Endothelial cell of umbilical vein (primary cell): ENCODE results near the gene NTNG1. TPM values are rescaled to one million over a fixed set of nuclear protein-coding genes. Genes with fewer than 3 reads are reported as not detected.

ENCODE experiments used
- BruUV-seq: library from RNA; stranded (reverse); fragments of 400-500 nt; replicated peaks from 2 replicates; lab custom pipeline; 2021; lab: Mats Ljungman, UMichigan
- CTCF ChIA-PET: fragments of 300-600, 350-600 bp; sonication (Branson Sonifier 250); formaldehyde crosslinking; loops from one replicate; lab custom pipeline; 2021; ENCODE audit warnings: antibody characterized with exemption, inconsistent platforms; lab: Charles Lee
- POLR2A ChIA-PET: fragments of 300-600, 350-600 bp; sonication (Branson Sonifier 250); formaldehyde crosslinking; loops from one replicate; lab custom pipeline; 2021; ENCODE audit warnings: antibody characterized with exemption, inconsistent platforms; lab: Charles Lee
- DNase-seq: peaks from one replicate; pipeline ENCODE4 v3.0.0-alpha.2; 2011; ENCODE audit warnings: low read depth, low spot score
- FAIRE-seq: peaks from 2 replicates; lab custom pipeline; 2011; peaks lifted over from hg19 to GRCh38; lab: Jason Lieb, UNC
- H2AFZ ChIP-seq: 2 replicates; pipeline ENCODE4 v1.6.0; 2012; ENCODE audit warnings: low read depth, low read length, control low read depth, inconsistent platforms
- H3K27ac ChIP-seq: 2 replicates; pipeline ENCODE4 v1.5.1; 2011; ENCODE audit warnings: low read depth, mild to moderate bottlenecking, control low read depth, low read length, moderate library complexity; ENCODE audit not compliant: insufficient read depth
- H3K27me3 ChIP-seq, 2 experiments: 2 replicates each; pipeline versions ENCODE4 v1.6.0 to v1.6.1; 2011; ENCODE audit warnings: low read length in 2 of 2, mixed read lengths in 1 of 2; ENCODE audit not compliant: control insufficient read depth in 2 of 2, insufficient read depth in 2 of 2
- H3K36me3 ChIP-seq, 2 experiments: 2 replicates in 1 of 2; 3 replicates in 1 of 2; pipeline ENCODE4 v1.5.1; 2011; ENCODE audit warnings: low read length in 2 of 2, mild to moderate bottlenecking in 1 of 2, moderate library complexity in 1 of 2; ENCODE audit not compliant: control insufficient read depth in 2 of 2, insufficient read depth in 2 of 2; ENCODE audit errors: extremely low read depth in 1 of 2
- H3K4me1 ChIP-seq: 3 replicates; pipeline ENCODE4 v1.5.1; 2011; ENCODE audit warnings: mild to moderate bottlenecking, low read length; ENCODE audit not compliant: control insufficient read depth, insufficient read depth; ENCODE audit errors: extremely low read depth
- H3K4me2 ChIP-seq: 2 replicates; pipeline ENCODE4 v1.6.1; 2011; ENCODE audit warnings: low read length, control low read depth, mixed read lengths; ENCODE audit not compliant: insufficient read depth
- H3K4me3 ChIP-seq, 3 experiments: fragments of 200-600 bp in 1 of 3; sonication (generic), shearing (Covaris generic) in 1 of 3; replicated peaks in 1 of 3; 2 replicates each; pipeline ENCODE4 v1.5.1; 2011 to 2016; ENCODE audit warnings: control low read depth in 3 of 3, low read length in 3 of 3, mild to moderate bottlenecking in 2 of 3, inconsistent platforms in 1 of 3, low read depth in 1 of 3, moderate library complexity in 1 of 3; ENCODE audit not compliant: insufficient read depth in 1 of 3
- H3K79me2 ChIP-seq: 2 replicates; pipeline ENCODE4 v1.6.0; 2012; ENCODE audit warnings: low read length, inconsistent platforms; ENCODE audit not compliant: control insufficient read depth, insufficient read depth
- H3K9ac ChIP-seq: replicated peaks from 2 replicates; pipeline ENCODE3; 2011; ENCODE audit warnings: low read length, control low read depth; ENCODE audit not compliant: insufficient read depth; ENCODE audit errors: extremely low read depth
- H3K9me1 ChIP-seq: replicated peaks from 3 replicates; pipeline ENCODE4 v1.6.0; 2011; ENCODE audit warnings: mild to moderate bottlenecking, low read length; ENCODE audit not compliant: control insufficient read depth, insufficient read depth; ENCODE audit errors: extremely low read depth
- H3K9me3 ChIP-seq: replicated peaks from 2 replicates; pipeline ENCODE4 v1.5.1; 2012; ENCODE audit warnings: low read length, inconsistent platforms; ENCODE audit not compliant: control insufficient read depth, insufficient read depth
- H4K20me1 ChIP-seq: replicated peaks from 2 replicates; pipeline ENCODE3; 2011; ENCODE audit warnings: mild to moderate bottlenecking, low read length; ENCODE audit not compliant: control insufficient read depth, insufficient read depth; ENCODE audit errors: extremely low read depth
- CTCF ChIP-seq, 2 donors: IDR thresholded peaks; 1 replicate in 1 of 2; 2 replicates in 1 of 2; pipeline ENCODE4 v1.5.1; 2011; ENCODE audit warnings: low read length in 2 of 2, mild to moderate bottlenecking in 2 of 2, moderate library complexity in 2 of 2, control low read depth in 1 of 2, inconsistent platforms in 1 of 2, low read depth in 1 of 2; ENCODE audit not compliant: insufficient read depth in 1 of 2; ENCODE audit errors: extremely low read depth in 1 of 2
- EZH2 ChIP-seq: IDR thresholded peaks from 2 replicates; pipeline ENCODE4 v1.6.1; 2012; ENCODE audit warnings: borderline replicate concordance, low read depth, mild to moderate bottlenecking, moderate library complexity, low read length, inconsistent platforms; ENCODE audit not compliant: severe bottlenecking
- FOS ChIP-seq: IDR thresholded peaks from 2 replicates; pipeline ENCODE4 v1.6.1; 2011; ENCODE audit warnings: mild to moderate bottlenecking, low read length, moderate library complexity, borderline replicate concordance; ENCODE audit not compliant: insufficient read depth
- GATA2 ChIP-seq: IDR thresholded peaks from 2 replicates; pipeline ENCODE4 v1.7.0; 2011; ENCODE audit warnings: low read depth, mild to moderate bottlenecking, moderate library complexity, mixed read lengths, low read length; ENCODE audit not compliant: insufficient read length, insufficient read depth
- JUN ChIP-seq: IDR thresholded peaks from 2 replicates; pipeline ENCODE4 v1.6.1; 2011; ENCODE audit warnings: borderline replicate concordance, low read depth; ENCODE audit not compliant: insufficient read length, insufficient read depth
- MAX ChIP-seq: IDR thresholded peaks from 2 replicates; pipeline ENCODE4 v1.6.1; 2011; ENCODE audit not compliant: insufficient read depth, insufficient read length
- MYC ChIP-seq: IDR thresholded peaks from one replicate; pipeline ENCODE4 v1.6.1; 2011; ENCODE audit warnings: mild to moderate bottlenecking, low read depth, low read length
- POLR2A ChIP-seq: IDR thresholded peaks from 2 replicates; pipeline ENCODE4 v1.6.1; 2012; ENCODE audit warnings: low read depth, mild to moderate bottlenecking, control low read depth, low read length
- POLR2AphosphoS5 ChIP-seq: IDR thresholded peaks from 2 replicates; pipeline ENCODE4 v1.6.1; 2012; ENCODE audit warnings: low read depth, mild to moderate bottlenecking, control low read depth, low read length, moderate library complexity; ENCODE audit not compliant: insufficient read depth
- dilution Hi-C: fragments of 300-500 bp; cut with MboI; formaldehyde crosslinking; loops from one replicate; pipeline ENCODE4 v1.15.0; 2019; ENCODE audit warnings: low sequenced_read_pairs; ENCODE audit not compliant: extremely low pct_ligation_motif_present
- intact Hi-C: fragments of 100-400 bp; cut with micrococcal nuclease; formaldehyde crosslinking; loops from one replicate; pipeline ENCODE4 v1.10.0; 2022
- polyA plus RNA-seq, 4 experiments: library from polyadenylated mRNA; depleted of rRNA in 3 of 4; stranded (reverse) in 3 of 4; unstranded in 1 of 4; fragments of >200 nt; gene quantifications; 2 replicates each; pipeline versions ENCODE4 v1.2.1 to v1.2.3, GENCODE V29; 2011 to 2012; ENCODE audit warnings: missing spikeins in 1 of 4
- total RNA-seq: library from RNA; stranded (reverse); gene quantifications from 2 replicates; pipeline ENCODE4 v1.2.3, GENCODE V29; 2021

The NTNG1 gene
- total and polyA plus RNA-seq, 2 donors (not counting 3 experiments of a cell fraction or from before 2014, with no cell fraction given): not detected

DNA sequence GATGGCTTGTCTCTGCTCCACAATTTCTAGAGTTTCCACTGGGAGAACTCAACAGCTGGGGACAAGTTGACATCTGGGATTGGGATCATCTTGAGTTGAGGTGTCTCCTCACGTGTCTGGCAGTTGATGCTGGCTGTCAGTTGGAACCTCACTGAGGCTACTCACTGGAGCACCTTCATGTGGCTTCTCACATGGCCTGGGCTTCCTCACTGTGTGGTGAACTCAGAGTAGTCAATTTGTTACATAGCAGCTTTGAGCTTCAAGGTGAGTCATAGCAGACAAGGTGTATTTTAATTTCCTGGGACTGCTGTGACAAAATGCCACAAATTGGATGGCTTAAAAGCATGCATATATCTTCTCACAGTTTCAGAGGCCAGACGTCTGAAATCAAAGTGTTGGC is 44.0 kb downstream of the NTNG1 start:
- H2AFZ ChIP-seq: no peak overlapping the region
- H3K9me3 ChIP-seq: no peaks in the 10 kb centered on the region
- no peak overlapping the region for H3K4me3 ChIP-seq
- intact Hi-C loops: no loop called here
- no peak overlapping the region for H3K4me2 ChIP-seq
- H3K27me3 ChIP-seq: no peaks in the 10 kb centered on the region
- POLR2A ChIA-PET: no interaction called here
- no peaks in the 10 kb centered on the region for H3K4me1 ChIP-seq
- no peak overlapping the region for H3K9ac ChIP-seq
- TF ChIP-seq POLR2A (no peak), CTCF (IDR thresholded peaks at IDR 0.05; ENCODE audit: extremely low read depth in 1 of 2, insufficient read depth in 1 of 2, low read depth in 1 of 2, low read length in 2 of 2) (no peak), MYC (no peak), MAX (no peak), POLR2AphosphoS5 (no peak), FOS (no peak), JUN (no peak), EZH2 (no peak), GATA2 (no peak)
- DNase-seq: no peak
- dilution Hi-C loops: no loop called here
- no peaks in the 10 kb centered on the region for H3K9me1 ChIP-seq
- no peaks in the 10 kb centered on the region for H3K36me3 ChIP-seq
- FAIRE-seq: no peak
- no peaks in the 10 kb centered on the region for H4K20me1 ChIP-seq
- no peak overlapping the region for H3K27ac ChIP-seq
- no TSS peak for BruUV-seq
- CTCF ChIA-PET: no interaction called here
- H3K79me2 ChIP-seq: no peaks in the 10 kb centered on the region
